ENCODE data around the gene PON2. TPM values are rescaled to one million over a fixed set of nuclear protein-coding genes. Genes with fewer than 3 reads are reported as not detected.

Gene PON2
- total RNA-seq, 1 donor from 2014 or later = 77.5 TPM

GRCh38 chr7:95407751-95408150, 27.1 kb downstream of the PON2 start:
- no peak overlapping the region for H3K4me3 ChIP-seq (ENCODE audit: low read depth, low read length)
- no peaks in the 10 kb centered on the region for H3K27me3 ChIP-seq (ENCODE audit: control insufficient read depth, insufficient read depth, low read length)
- peaks cover 1% of the 10 kb centered on the region for H3K36me3 ChIP-seq (ENCODE audit: control insufficient read depth, insufficient read depth, low read length)
- DNase-seq (ENCODE audit: low read depth) = no peak
- TF ChIP-seq, protein P1, sequence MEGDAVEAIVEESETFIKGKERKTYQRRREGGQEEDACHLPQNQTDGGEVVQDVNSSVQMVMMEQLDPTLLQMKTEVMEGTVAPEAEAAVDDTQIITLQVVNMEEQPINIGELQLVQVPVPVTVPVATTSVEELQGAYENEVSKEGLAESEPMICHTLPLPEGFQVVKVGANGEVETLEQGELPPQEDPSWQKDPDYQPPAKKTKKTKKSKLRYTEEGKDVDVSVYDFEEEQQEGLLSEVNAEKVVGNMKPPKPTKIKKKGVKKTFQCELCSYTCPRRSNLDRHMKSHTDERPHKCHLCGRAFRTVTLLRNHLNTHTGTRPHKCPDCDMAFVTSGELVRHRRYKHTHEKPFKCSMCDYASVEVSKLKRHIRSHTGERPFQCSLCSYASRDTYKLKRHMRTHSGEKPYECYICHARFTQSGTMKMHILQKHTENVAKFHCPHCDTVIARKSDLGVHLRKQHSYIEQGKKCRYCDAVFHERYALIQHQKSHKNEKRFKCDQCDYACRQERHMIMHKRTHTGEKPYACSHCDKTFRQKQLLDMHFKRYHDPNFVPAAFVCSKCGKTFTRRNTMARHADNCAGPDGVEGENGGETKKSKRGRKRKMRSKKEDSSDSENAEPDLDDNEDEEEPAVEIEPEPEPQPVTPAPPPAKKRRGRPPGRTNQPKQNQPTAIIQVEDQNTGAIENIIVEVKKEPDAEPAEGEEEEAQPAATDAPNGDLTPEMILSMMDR (IDR thresholded peaks at IDR 0.05; ENCODE audit: insufficient read depth, low read length, poor library complexity, severe bottlenecking) = no peak

GRCh38 chr7:95405800-95406199, 29.0 kb downstream of the PON2 start:
- H3K27me3 ChIP-seq (ENCODE audit: control insufficient read depth, insufficient read depth, low read length) = no peaks in the 10 kb centered on the region
- DNase-seq (ENCODE audit: low read depth) = no peak
- peaks cover 1% of the 10 kb centered on the region for H3K36me3 ChIP-seq (ENCODE audit: control insufficient read depth, insufficient read depth, low read length)
- TF ChIP-seq, protein P1 (IDR thresholded peaks at IDR 0.05; ENCODE audit: insufficient read depth, low read length, poor library complexity, severe bottlenecking) = no peak
- H3K4me3 ChIP-seq (ENCODE audit: low read depth, low read length) = no peak overlapping the region

DNA sequence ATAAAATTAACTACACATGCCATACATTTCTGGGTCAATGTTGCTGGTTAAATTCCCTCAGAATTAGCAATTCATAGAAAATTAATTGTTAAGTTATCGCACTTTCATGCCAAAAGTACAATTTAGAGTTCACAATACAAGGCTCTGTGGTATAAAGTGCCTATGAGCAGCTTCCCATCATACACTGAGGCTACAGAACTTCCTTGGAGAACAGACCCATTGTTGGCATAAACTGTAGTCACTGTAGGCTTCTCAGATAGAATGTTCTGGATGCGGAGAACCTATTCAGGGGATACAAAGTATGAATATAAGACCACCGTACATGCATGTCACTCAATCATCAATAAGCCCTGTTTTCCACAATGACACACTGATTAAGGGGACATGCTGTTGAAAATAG, 29.6 kb downstream of the PON2 start:
- H3K27me3 ChIP-seq (ENCODE audit: control insufficient read depth, insufficient read depth, low read length) = no peaks in the 10 kb centered on the region
- TF ChIP-seq, protein P1 (IDR thresholded peaks at IDR 0.05; ENCODE audit: insufficient read depth, low read length, poor library complexity, severe bottlenecking) = no peak
- DNase-seq (ENCODE audit: low read depth) = no peak
- H3K4me3 ChIP-seq (ENCODE audit: low read depth, low read length) = no peak overlapping the region
- peaks cover 1% of the 10 kb centered on the region for H3K36me3 ChIP-seq (ENCODE audit: control insufficient read depth, insufficient read depth, low read length)

- TF ChIP-seq, protein P1 (IDR thresholded peaks at IDR 0.05; ENCODE audit: insufficient read depth, low read length, poor library complexity, severe bottlenecking) = no peak
- no peak for DNase-seq (ENCODE audit: low read depth)
- H3K27me3 ChIP-seq (ENCODE audit: control insufficient read depth, insufficient read depth, low read length) = no peaks in the 10 kb centered on the region
- no peak overlapping the region for H3K4me3 ChIP-seq (ENCODE audit: low read depth, low read length)
- peaks cover 1% of the 10 kb centered on the region for H3K36me3 ChIP-seq (ENCODE audit: control insufficient read depth, insufficient read depth, low read length)
Measured at GRCh38 chr7:95404316-95404865, 30.4 kb downstream of the PON2 start.

DNA sequence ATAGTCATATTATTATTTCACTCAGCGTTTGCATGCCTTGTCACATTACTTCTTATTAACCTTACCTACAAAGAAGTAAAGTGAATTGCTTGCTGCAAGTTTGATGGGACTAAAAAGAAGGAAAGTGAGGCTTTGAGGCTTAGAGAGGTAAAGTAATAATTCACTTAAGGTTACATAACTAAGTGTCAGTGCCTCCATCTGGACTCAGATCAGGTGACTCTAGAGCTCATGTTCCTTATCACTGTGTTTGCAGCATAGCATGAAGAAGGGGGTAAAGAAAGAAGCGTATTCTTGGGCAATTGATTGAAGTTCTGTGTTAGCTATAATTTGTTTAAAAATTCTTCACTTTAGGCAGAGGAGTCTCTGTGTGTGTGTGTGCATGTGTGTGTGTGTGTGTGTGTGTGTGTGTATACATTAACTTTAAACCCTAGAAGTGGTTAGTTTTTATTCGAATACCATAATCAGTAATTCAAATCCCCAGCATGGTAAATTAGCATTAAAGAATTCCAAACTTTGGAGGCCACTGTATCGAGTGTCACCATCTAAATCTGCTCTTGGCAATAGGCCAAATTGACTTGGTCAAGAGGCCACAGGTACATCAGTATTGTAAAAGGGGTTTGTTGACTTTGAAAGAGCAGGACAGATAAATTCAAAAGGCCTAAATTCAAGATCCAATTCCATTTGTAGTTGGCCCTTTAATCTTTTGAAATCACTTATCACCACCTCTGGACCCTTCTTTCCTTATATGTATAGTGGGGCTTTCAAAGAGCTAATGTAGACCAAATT, 36.5 kb downstream of the PON2 start:
- TF ChIP-seq, protein P1 (IDR thresholded peaks at IDR 0.05; ENCODE audit: insufficient read depth, low read length, poor library complexity, severe bottlenecking) = no peak
- H3K4me3 ChIP-seq (ENCODE audit: low read depth, low read length) = no peak overlapping the region
- no peaks in the 10 kb centered on the region for H3K27me3 ChIP-seq (ENCODE audit: control insufficient read depth, insufficient read depth, low read length)
- DNase-seq (ENCODE audit: low read depth) = no peak
- H3K36me3 ChIP-seq (ENCODE audit: control insufficient read depth, insufficient read depth, low read length) = peaks cover 1% of the 10 kb centered on the region
